OCI-LY1 (cell line): ENCODE data around the gene OR1E2.

Source experiments
- EZH2 ChIP-seq: fragments of 200-600 bp; sonication (generic), shearing (Covaris generic); IDR thresholded peaks from 2 replicates; pipeline ENCODE4 v1.8.0; 2017; ENCODE audit warnings: borderline replicate concordance, mixed run types, mild to moderate bottlenecking, antibody characterized with exemption, low read length, moderate library complexity, mixed read lengths
- TF ChIP-seq, protein P1 (sequence below): fragments of 200-600 bp; sonication (generic), shearing (Covaris generic); IDR thresholded peaks from 2 replicates; pipeline ENCODE4 v1.5.1; 2017; ENCODE audit warnings: mild to moderate bottlenecking, antibody characterized with exemption, low read length, moderate library complexity, mixed read lengths

DNA sequence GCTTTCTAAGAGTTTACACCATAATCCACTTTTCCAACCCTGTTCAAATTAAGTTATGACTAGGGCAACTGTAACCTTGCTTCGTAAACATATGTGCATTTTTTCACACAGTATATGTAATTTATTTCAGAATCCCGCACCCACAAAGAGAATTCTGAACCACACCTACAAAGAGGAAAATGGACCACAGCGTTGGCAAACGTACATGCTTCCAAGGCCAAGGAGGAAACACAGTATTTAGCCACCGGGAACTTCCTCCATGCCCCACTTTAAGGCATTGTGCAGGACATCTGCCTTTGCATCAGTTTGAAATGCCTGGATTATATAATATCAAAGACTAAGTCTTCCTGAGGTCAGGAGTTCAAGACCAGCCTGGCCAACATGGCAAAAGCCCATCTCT, 35.9 kb upstream of the OR1E2 start:
- TF ChIP-seq, protein P1, sequence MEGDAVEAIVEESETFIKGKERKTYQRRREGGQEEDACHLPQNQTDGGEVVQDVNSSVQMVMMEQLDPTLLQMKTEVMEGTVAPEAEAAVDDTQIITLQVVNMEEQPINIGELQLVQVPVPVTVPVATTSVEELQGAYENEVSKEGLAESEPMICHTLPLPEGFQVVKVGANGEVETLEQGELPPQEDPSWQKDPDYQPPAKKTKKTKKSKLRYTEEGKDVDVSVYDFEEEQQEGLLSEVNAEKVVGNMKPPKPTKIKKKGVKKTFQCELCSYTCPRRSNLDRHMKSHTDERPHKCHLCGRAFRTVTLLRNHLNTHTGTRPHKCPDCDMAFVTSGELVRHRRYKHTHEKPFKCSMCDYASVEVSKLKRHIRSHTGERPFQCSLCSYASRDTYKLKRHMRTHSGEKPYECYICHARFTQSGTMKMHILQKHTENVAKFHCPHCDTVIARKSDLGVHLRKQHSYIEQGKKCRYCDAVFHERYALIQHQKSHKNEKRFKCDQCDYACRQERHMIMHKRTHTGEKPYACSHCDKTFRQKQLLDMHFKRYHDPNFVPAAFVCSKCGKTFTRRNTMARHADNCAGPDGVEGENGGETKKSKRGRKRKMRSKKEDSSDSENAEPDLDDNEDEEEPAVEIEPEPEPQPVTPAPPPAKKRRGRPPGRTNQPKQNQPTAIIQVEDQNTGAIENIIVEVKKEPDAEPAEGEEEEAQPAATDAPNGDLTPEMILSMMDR = no peak
- TF ChIP-seq EZH2 = no peak
